ENCODE results near the gene IGF2BP1.

GRCh38 chr17:48989100-48989499, 8.1 kb upstream of the IGF2BP1 start:
- TF ChIP-seq CTCF (IDR thresholded peaks at IDR 0.05) = no peak
- no peak for TF ChIP-seq POLR2A (IDR thresholded peaks at IDR 0.05)

Data from testis (tissue), 2 donors.